ENCODE data around the gene FAM181B.

The FAM181B gene

DNA sequence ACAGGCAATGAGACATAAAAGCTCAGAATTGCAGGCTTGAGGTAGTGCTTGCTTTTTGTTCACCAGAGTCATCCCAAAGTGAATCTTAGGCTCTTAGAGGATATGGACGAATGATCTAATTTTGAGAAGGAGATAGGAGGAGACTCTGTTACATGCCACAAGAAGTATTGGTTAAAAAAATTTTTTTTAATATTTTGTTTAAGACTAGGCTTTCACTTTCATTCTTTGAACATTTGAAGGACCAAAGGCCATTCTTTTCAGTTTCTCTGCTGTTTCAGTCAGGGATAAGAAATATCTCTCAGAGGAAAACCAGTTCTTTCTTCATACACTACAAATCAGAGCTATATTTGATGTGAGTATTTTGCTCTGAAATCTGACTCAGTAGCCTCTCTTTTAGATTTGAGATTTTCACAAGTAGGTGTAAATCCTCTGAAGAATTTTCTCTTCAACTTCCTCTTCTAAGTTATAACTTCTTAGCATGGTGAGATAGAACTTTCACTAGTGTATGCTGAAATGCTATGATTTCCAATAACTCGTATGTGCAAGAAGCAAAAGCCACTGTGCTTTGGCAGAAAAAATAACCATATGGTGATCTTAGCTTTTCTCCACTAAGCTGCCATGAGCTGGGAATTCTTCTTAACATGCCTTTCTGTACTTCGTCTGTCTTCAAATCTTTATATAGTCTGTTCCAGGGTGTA, 24.1 kb upstream of the FAM181B start:
- Histone ChIP-seq H3K4me1 (ENCODE audit: control insufficient read depth, low read depth, low read length) (peaks cover 6% of the 10 kb centered on the region), H3K36me3 (ENCODE audit: control insufficient read depth, insufficient read depth, low read length) (no peaks in the 10 kb centered on the region), H3K4me2 (ENCODE audit: low read length) (no peak overlapping the region), H3K56ac (ENCODE audit: low read length) (no peak overlapping the region), H3K79me2 (ENCODE audit: control insufficient read depth, insufficient read depth, low read length) (no peaks in the 10 kb centered on the region), H3K4ac (ENCODE audit: low read depth, low read length) (no peak overlapping the region), H3K23ac (ENCODE audit: low read length) (no peak overlapping the region), H2BK15ac (replicated peaks; ENCODE audit: low read depth) (no peak overlapping the region), H4K5ac (ENCODE audit: low read length) (no peak overlapping the region), H2AK5ac (ENCODE audit: low read length) (no peak overlapping the region), H4K8ac (ENCODE audit: low read depth, low read length) (no peak overlapping the region), H2BK120ac (ENCODE audit: low read depth, low read length) (no peak overlapping the region), H3K27me3 (ENCODE audit: insufficient read depth, low read length, poor library complexity) (no peaks in the 10 kb centered on the region), H2BK5ac (ENCODE audit: low read length) (no peak overlapping the region), H3K9ac (ENCODE audit: low read length) (no peak overlapping the region), H3K79me1 (ENCODE audit: low read length) (no peaks in the 10 kb centered on the region), H3K18ac (ENCODE audit: low read length) (no peak overlapping the region), H3K4me3 (ENCODE audit: low read length) (no peak overlapping the region), H3K27ac (ENCODE audit: low read depth, low read length) (no peak overlapping the region)
- WGBS (ENCODE audit: extremely low coverage, insufficient coverage, low lambda C conversion rate) = no CpG with 5 or more reads among the region's 3 CpGs
- DNase-seq = no peak

DNA sequence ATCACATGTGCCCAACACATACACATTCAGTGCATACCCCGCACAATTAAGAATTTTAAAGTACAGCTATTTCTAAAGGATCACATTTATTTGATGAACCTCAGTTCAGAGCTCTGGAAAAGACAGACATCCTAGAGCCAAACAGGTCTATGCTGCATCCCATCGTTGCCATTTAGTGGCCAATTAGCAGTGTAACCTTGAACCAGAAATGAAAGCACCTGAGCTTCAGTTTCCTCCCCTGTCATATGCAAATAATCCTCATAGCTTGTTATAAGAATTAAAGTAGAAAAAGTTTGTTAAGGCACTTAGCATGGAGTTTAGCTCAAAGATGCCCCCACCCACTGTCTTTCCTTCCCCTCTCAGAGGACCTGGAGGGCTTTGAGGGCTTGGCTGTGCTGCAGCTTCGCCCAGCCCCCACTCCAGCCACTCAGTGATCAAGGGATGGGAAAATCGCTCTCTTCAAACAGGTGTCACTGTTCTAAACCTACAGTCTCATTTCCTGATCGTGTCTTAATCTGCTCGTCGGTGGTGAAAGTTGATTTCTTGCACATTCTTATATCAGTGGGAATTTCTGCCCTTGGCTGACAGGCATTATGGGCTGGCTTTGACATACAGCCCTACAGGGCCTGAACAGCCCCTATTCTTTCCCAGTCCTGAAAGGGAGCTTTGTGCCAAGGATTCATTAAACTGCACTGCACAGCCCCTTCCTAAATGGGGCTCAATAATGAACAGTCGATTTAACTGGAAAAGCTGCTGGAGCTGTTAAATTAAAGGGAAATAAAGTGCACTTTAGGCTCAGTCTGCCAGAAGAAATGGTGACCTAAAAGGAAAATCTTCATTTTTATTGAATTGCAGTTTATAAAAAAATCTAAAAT, 23.3 kb upstream of the FAM181B start:
- no peak overlapping the region for H2AK5ac ChIP-seq (ENCODE audit: low read length)
- H3K18ac ChIP-seq (ENCODE audit: low read length) = no peak overlapping the region
- H3K4me1 ChIP-seq (ENCODE audit: control insufficient read depth, low read depth, low read length) = peaks cover 6% of the 10 kb centered on the region
- no peak overlapping the region for H3K27ac ChIP-seq (ENCODE audit: low read depth, low read length)
- no peak overlapping the region for H3K56ac ChIP-seq (ENCODE audit: low read length)
- H3K79me2 ChIP-seq (ENCODE audit: control insufficient read depth, insufficient read depth, low read length) = no peaks in the 10 kb centered on the region
- H3K36me3 ChIP-seq (ENCODE audit: control insufficient read depth, insufficient read depth, low read length) = no peaks in the 10 kb centered on the region
- H4K8ac ChIP-seq (ENCODE audit: low read depth, low read length) = no peak overlapping the region
- H3K23ac ChIP-seq (ENCODE audit: low read length) = no peak overlapping the region
- no peak overlapping the region for H3K4me3 ChIP-seq (ENCODE audit: low read length)
- no peaks in the 10 kb centered on the region for H3K27me3 ChIP-seq (ENCODE audit: insufficient read depth, low read length, poor library complexity)
- H3K9ac ChIP-seq (ENCODE audit: low read length) = no peak overlapping the region
- H3K4ac ChIP-seq (ENCODE audit: low read depth, low read length) = no peak overlapping the region
- H2BK120ac ChIP-seq (ENCODE audit: low read depth, low read length) = no peak overlapping the region
- no peak overlapping the region for H4K5ac ChIP-seq (ENCODE audit: low read length)
- no peak overlapping the region for H2BK15ac ChIP-seq (replicated peaks; ENCODE audit: low read depth)
- H3K79me1 ChIP-seq (ENCODE audit: low read length) = no peaks in the 10 kb centered on the region
- H2BK5ac ChIP-seq (ENCODE audit: low read length) = no peak overlapping the region
- WGBS (ENCODE audit: extremely low coverage, insufficient coverage, low lambda C conversion rate) = no CpG with 5 or more reads among the region's 8 CpGs
- H3K4me2 ChIP-seq (ENCODE audit: low read length) = no peak overlapping the region
- no peak for DNase-seq

DNA sequence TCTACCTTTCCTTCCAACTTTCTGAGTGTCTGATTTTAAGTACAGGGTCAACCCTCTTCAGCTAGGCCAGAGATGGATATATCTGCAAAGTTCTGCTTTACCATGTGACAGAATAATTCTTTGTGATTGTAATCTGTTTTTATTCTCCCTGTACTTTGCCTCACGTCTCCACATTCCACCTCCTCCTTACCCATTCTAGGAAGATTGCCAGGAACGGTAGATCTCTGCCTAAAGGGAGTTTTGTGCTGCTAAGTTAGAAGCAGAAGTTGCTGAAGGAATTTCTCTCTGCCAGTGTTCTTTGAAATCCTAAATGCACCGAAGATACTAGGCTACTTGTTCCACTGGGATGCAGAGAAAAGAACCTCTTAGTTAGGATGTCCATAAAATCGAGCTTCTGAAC, 20.7 kb upstream of the FAM181B start:
- H3K4me3 ChIP-seq (ENCODE audit: low read length) = no peak overlapping the region
- no peaks in the 10 kb centered on the region for H3K27me3 ChIP-seq (ENCODE audit: insufficient read depth, low read length, poor library complexity)
- H3K23ac ChIP-seq (ENCODE audit: low read length) = no peak overlapping the region
- no peak overlapping the region for H2BK5ac ChIP-seq (ENCODE audit: low read length)
- no peak overlapping the region for H2BK15ac ChIP-seq (replicated peaks; ENCODE audit: low read depth)
- no peak for DNase-seq
- no peak overlapping the region for H3K56ac ChIP-seq (ENCODE audit: low read length)
- H3K27ac ChIP-seq (ENCODE audit: low read depth, low read length) = no peak overlapping the region
- peaks cover 10% of the 10 kb centered on the region for H3K4me1 ChIP-seq (ENCODE audit: control insufficient read depth, low read depth, low read length)
- no peak overlapping the region for H3K18ac ChIP-seq (ENCODE audit: low read length)
- no peak overlapping the region for H4K5ac ChIP-seq (ENCODE audit: low read length)
- no peak overlapping the region for H3K9ac ChIP-seq (ENCODE audit: low read length)
- H3K4me2 ChIP-seq (ENCODE audit: low read length) = no peak overlapping the region
- no peaks in the 10 kb centered on the region for H3K79me2 ChIP-seq (ENCODE audit: control insufficient read depth, insufficient read depth, low read length)
- no peak overlapping the region for H2BK120ac ChIP-seq (ENCODE audit: low read depth, low read length)
- H4K8ac ChIP-seq (ENCODE audit: low read depth, low read length) = no peak overlapping the region
- WGBS (ENCODE audit: extremely low coverage, insufficient coverage, low lambda C conversion rate) = no CpG with 5 or more reads among the region's 4 CpGs
- H2AK5ac ChIP-seq (ENCODE audit: low read length) = no peak overlapping the region
- H3K79me1 ChIP-seq (ENCODE audit: low read length) = no peaks in the 10 kb centered on the region
- H3K4ac ChIP-seq (ENCODE audit: low read depth, low read length) = no peak overlapping the region
- H3K36me3 ChIP-seq (ENCODE audit: control insufficient read depth, insufficient read depth, low read length) = no peaks in the 10 kb centered on the region

DNA sequence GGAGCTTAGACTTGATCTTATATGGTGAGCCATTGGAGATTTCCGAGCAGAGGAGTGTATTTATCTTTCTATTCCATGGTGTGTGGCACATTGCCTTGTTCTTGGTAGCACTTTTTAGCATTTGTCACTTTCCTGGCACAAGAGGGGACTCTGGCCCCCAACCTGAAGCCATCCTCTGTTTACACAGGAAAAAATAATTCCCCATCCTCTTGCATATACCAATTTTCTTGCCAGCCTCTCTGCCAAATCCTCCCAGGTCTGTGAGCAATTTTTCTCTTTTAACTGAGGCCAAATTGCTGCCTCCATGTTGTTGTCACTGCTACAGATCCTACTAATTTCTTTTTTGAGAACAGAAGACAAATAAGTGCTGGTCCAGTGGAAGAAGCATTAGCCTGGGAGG, 20.3 kb upstream of the FAM181B start:
- no peak overlapping the region for H3K56ac ChIP-seq (ENCODE audit: low read length)
- no peak overlapping the region for H4K8ac ChIP-seq (ENCODE audit: low read depth, low read length)
- H2AK5ac ChIP-seq (ENCODE audit: low read length) = no peak overlapping the region
- peak overlapping the region; percentile 12 for H2BK15ac ChIP-seq (replicated peaks; ENCODE audit: low read depth)
- whole genome bisulfite sequencing (ENCODE audit: extremely low coverage, insufficient coverage, low lambda C conversion rate) = no CpG with 5 or more reads among the region's 1 CpG
- H3K36me3 ChIP-seq (ENCODE audit: control insufficient read depth, insufficient read depth, low read length) = no peaks in the 10 kb centered on the region
- H3K18ac ChIP-seq (ENCODE audit: low read length) = no peak overlapping the region
- no peak overlapping the region for H3K23ac ChIP-seq (ENCODE audit: low read length)
- H3K79me1 ChIP-seq (ENCODE audit: low read length) = no peaks in the 10 kb centered on the region
- H3K27me3 ChIP-seq (ENCODE audit: insufficient read depth, low read length, poor library complexity) = no peaks in the 10 kb centered on the region
- no peak overlapping the region for H2BK120ac ChIP-seq (ENCODE audit: low read depth, low read length)
- H3K4ac ChIP-seq (ENCODE audit: low read depth, low read length) = no peak overlapping the region
- no peak overlapping the region for H2BK5ac ChIP-seq (ENCODE audit: low read length)
- no peaks in the 10 kb centered on the region for H3K79me2 ChIP-seq (ENCODE audit: control insufficient read depth, insufficient read depth, low read length)
- no peak overlapping the region for H4K5ac ChIP-seq (ENCODE audit: low read length)
- no peak overlapping the region for H3K9ac ChIP-seq (ENCODE audit: low read length)
- H3K4me3 ChIP-seq (ENCODE audit: low read length) = no peak overlapping the region
- H3K4me2 ChIP-seq (ENCODE audit: low read length) = no peak overlapping the region
- DNase-seq = no peak
- H3K4me1 ChIP-seq (ENCODE audit: control insufficient read depth, low read depth, low read length) = peaks cover 10% of the 10 kb centered on the region
- H3K27ac ChIP-seq (ENCODE audit: low read depth, low read length) = no peak overlapping the region

DNA sequence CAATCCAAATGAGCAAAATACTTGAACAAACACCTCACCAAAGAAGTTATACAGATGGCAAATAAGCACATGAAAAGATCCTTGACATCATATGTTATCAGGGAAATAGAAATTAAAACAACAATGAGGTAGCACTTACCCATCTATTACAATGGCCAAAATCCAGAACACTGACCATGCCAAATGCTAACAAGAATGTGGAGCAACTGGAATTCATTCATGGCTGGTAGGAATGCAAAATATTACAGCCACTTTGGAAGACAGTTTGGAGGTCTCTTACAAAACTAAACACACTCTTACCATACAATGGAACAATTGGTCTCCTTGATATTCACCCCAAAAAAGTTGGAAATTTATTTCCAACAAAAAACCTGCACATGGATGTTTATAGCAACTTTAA, 19.1 kb upstream of the FAM181B start:
- H3K27me3 ChIP-seq (ENCODE audit: insufficient read depth, low read length, poor library complexity) = no peaks in the 10 kb centered on the region
- H3K9ac ChIP-seq (ENCODE audit: low read length) = no peak overlapping the region
- H3K18ac ChIP-seq (ENCODE audit: low read length) = no peak overlapping the region
- H2BK120ac ChIP-seq (ENCODE audit: low read depth, low read length) = no peak overlapping the region
- H2AK5ac ChIP-seq (ENCODE audit: low read length) = no peak overlapping the region
- no peak overlapping the region for H2BK15ac ChIP-seq (replicated peaks; ENCODE audit: low read depth)
- no peak overlapping the region for H3K27ac ChIP-seq (ENCODE audit: low read depth, low read length)
- no peak overlapping the region for H3K4me2 ChIP-seq (ENCODE audit: low read length)
- H3K79me1 ChIP-seq (ENCODE audit: low read length) = no peaks in the 10 kb centered on the region
- H3K4me3 ChIP-seq (ENCODE audit: low read length) = no peak overlapping the region
- no peak overlapping the region for H4K8ac ChIP-seq (ENCODE audit: low read depth, low read length)
- H3K79me2 ChIP-seq (ENCODE audit: control insufficient read depth, insufficient read depth, low read length) = no peaks in the 10 kb centered on the region
- no peak overlapping the region for H3K56ac ChIP-seq (ENCODE audit: low read length)
- no peak overlapping the region for H2BK5ac ChIP-seq (ENCODE audit: low read length)
- H3K4ac ChIP-seq (ENCODE audit: low read depth, low read length) = no peak overlapping the region
- H4K5ac ChIP-seq (ENCODE audit: low read length) = no peak overlapping the region
- no peaks in the 10 kb centered on the region for H3K36me3 ChIP-seq (ENCODE audit: control insufficient read depth, insufficient read depth, low read length)
- no peak overlapping the region for H3K23ac ChIP-seq (ENCODE audit: low read length)
- DNase-seq = no peak
- peaks cover 9% of the 10 kb centered on the region for H3K4me1 ChIP-seq (ENCODE audit: control insufficient read depth, low read depth, low read length)
